ENCODE results near the gene PRXL2A. TPM values are rescaled to one million over a fixed set of nuclear protein-coding genes. Genes with fewer than 3 reads are reported as not detected.

PRXL2A gene
- polyA plus RNA-seq, 1 donor: 99.8 TPM

DNA sequence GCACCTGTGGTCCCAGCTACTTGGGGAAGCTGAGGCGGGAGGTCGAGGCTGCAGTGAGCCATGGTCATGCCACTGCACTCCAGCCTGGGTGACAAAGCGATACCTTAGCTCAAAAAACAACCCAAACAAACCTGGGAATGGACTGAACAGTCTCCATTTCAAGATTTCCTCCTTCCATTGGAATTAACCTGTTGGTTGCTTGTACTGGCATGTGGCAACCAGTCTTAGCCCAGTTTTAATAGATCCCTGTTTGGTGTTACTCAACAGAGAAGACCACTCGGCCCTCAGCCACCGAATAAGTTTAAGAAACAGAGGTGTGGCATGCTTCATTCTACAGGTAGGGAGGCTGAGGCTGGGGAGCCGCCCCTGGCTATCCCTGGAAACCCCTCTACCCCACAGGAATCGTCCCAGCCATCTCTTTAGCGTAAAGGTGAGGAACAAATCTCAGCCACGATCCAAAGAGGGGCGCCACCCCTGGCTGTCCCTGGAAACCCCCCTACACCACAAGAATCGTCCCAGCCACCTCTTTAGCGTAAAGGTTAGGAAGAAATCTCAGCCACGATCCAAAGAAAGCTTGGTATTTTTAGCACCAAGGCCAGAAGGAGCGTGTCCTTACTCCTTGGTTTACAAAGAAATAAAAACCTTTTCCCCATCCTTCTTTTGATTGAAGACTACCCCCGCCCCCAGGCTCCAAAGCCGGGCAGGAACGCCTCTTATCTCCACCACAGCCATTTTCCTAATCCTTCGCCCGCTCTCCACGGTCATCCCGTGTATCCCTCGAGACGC is 44.9 kb downstream of the PRXL2A start:
- Histone ChIP-seq H3K27ac (ENCODE audit: low read length) (peak overlapping the region; percentile 76), H3K27me3 (ENCODE audit: control insufficient read depth, insufficient read depth, low read length) (no peaks in the 10 kb centered on the region), H3K4me1 (ENCODE audit: control insufficient read depth, insufficient read depth, low read length) (peaks cover 43% of the 10 kb centered on the region), H3K36me3 (ENCODE audit: control insufficient read depth, insufficient read depth, low read length) (no peaks in the 10 kb centered on the region), H3K9me3 (ENCODE audit: control insufficient read depth, low read depth, low read length) (no peaks in the 10 kb centered on the region), H3K4me3 (ENCODE audit: low read length) (peak overlapping the region; percentile 40)
- DNase-seq: peak in 1 of 2 donors; percentile 15
- WGBS (ENCODE audit: insufficient coverage, low lambda C conversion rate): no CpG with 5 or more reads among the region's 23 CpGs

DNA sequence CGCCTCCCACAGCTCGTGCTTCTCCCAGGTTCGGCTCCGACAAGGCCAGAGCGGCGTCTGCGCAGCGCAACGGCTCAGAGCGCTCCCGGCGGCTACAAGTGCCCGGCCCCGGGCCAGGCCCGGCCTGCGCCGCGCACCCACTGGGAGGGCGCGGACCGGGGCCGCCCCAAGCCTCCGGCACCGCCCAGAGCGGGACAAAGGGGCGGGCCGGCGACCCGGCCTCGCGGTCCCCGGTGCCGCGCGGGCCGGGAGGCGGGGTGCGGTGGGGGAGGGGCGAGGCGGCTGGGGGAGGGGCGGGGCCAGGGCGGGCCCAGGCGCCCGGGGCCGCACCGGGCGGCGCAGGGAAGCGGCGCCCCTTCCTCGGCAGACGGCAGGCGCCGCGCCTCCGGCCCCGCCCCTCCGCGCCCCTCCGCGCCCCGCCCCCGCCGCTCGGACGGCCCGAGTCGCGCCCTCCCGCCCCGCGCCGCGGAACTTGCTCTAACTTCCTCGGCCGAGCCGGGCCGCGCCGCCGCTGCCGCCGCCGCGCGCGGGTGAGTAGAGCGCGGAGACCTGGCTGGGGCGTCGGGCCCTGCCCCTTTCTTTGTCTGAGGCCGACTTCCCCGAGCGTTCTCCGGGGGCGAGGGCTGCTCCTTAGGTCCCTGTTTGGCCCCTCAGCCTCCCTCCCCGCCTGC is 45.6 kb downstream of the PRXL2A start, which contains the start of gene TSPAN14:
Gene TSPAN14 (plus strand): TSS at position 469 of the 671 bp plus-strand sequence. CDS start 34,924 bp downstream, outside the sequence.
- DNase-seq: peak; percentile 79 to 87
- Histone ChIP-seq H3K27me3 (ENCODE audit: control insufficient read depth, insufficient read depth, low read length) (no peaks in the 10 kb centered on the region), H3K9me3 (ENCODE audit: control insufficient read depth, low read depth, low read length) (no peaks in the 10 kb centered on the region), H3K27ac (ENCODE audit: low read length) (peak within 1 kb of the TSS; percentile 91), H3K36me3 (ENCODE audit: control insufficient read depth, insufficient read depth, low read length) (no peaks in the 10 kb centered on the region), H3K4me3 (ENCODE audit: low read length) (peak within 1 kb of the TSS; percentile 90), H3K4me1 (ENCODE audit: control insufficient read depth, insufficient read depth, low read length) (peaks cover 50% of the 10 kb centered on the region)
- WGBS (ENCODE audit: insufficient coverage, low lambda C conversion rate): no CpG with 5 or more reads among the region's 97 CpGs

DNA sequence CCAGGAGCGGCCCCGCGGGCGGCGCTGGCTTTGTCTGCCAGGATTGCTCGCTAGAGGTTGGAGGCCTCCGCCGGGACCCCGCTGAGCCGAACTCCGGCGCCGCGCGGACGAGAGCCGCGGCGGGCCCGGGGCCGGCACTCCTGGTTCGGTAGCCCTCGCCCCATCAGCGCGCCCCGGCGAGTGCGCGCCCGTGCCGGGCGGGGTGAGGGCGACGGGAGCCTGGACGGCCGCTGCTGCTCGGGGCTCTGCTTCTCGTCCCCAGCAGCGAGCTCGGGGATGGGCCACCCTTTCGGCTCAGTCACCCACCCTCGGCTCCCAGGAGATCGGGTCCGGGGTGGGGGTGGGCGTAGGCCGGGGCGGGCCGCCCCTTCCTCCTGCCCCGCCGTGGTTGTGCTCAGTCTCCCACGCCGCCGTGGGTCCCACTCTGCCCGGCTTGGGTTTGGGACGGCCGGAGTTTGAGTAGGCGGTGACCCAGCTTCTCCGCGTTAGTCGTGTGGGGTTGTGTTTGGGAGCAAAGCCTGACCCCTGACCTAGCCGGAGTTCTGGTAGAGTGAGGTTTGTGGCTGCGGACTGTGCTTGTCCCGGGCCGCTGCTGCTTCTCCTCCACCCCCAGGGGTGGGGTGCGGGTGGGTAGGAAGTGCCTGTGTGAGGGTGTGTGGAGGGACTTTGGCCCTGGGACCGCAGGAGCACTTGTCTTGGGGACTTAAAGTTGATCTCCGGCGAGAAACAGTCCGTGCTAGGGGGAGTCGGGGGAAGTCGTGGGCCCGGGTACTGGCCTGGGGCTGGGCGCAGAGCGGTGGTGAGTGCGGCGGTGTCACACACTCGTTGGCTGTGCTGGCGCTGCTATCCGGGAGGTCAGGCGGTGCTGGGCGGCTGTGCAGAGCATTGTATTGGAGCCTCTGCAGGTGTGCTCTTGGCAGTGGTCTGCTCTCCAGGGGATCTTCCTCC is 46.4 kb downstream of the PRXL2A start:
- Histone ChIP-seq H3K4me1 (ENCODE audit: control insufficient read depth, insufficient read depth, low read length) (peaks cover 51% of the 10 kb centered on the region), H3K36me3 (ENCODE audit: control insufficient read depth, insufficient read depth, low read length) (no peaks in the 10 kb centered on the region), H3K27me3 (ENCODE audit: control insufficient read depth, insufficient read depth, low read length) (no peaks in the 10 kb centered on the region), H3K4me3 (ENCODE audit: low read length) (peak overlapping the region; percentile 90), H3K27ac (ENCODE audit: low read length) (peak overlapping the region; percentile 91), H3K9me3 (ENCODE audit: control insufficient read depth, low read depth, low read length) (no peaks in the 10 kb centered on the region)
- DNase-seq: peak; percentile 65 to 88
- WGBS (ENCODE audit: insufficient coverage, low lambda C conversion rate): no CpG with 5 or more reads among the region's 81 CpGs

DNA sequence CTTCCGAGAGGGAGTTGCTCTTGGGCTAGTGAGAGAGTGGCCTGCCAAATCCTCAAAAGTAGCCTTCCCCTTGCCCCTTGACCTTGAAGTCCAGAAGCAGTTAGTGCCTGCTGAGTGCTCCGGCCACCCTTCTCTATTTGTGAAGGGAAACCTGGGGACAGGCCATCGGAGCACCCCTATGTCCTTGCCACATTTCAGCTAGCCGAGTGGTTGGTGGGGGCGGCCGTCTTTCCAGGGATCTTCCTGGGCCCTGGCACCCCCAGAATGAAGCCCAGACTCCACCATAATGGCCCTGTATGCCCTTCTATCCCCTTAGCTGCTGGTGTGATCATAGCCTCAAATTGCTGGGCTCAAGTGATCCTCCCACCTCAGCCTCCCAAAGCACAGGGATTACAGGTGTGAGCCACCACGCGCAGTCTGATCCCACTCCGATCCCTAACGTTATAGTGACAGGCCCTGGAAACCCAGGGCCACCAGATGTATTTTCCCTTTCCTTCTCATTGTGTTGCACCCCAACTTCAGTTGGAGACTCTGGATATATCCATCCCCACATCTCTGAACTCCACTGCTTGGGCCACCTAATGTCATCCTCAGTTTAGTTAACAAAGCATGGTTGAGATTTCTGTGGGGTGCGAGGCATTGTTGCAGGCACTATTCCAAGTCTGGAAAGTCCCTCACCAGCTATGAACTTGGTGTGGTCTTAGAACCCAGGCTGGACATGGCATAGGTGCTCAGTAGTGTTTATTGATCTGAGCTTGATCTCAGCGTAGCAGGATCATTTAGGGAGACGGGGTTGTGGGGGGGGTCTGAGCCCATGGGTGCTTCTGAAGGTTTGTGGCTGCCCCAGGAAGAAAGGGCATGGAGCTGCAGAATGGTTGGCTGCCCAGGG is 47.4 kb downstream of the PRXL2A start:
- H3K9me3 ChIP-seq (ENCODE audit: control insufficient read depth, low read depth, low read length): no peaks in the 10 kb centered on the region
- H3K27ac ChIP-seq (ENCODE audit: low read length): peak overlapping the region; percentile 91
- no peaks in the 10 kb centered on the region for H3K36me3 ChIP-seq (ENCODE audit: control insufficient read depth, insufficient read depth, low read length)
- no CpG with 5 or more reads among the region's 13 CpGs for WGBS (ENCODE audit: insufficient coverage, low lambda C conversion rate)
- peaks cover 51% of the 10 kb centered on the region for H3K4me1 ChIP-seq (ENCODE audit: control insufficient read depth, insufficient read depth, low read length)
- H3K4me3 ChIP-seq (ENCODE audit: low read length): peak overlapping the region; percentile 90
- no peaks in the 10 kb centered on the region for H3K27me3 ChIP-seq (ENCODE audit: control insufficient read depth, insufficient read depth, low read length)
- DNase-seq: no peak

DNA sequence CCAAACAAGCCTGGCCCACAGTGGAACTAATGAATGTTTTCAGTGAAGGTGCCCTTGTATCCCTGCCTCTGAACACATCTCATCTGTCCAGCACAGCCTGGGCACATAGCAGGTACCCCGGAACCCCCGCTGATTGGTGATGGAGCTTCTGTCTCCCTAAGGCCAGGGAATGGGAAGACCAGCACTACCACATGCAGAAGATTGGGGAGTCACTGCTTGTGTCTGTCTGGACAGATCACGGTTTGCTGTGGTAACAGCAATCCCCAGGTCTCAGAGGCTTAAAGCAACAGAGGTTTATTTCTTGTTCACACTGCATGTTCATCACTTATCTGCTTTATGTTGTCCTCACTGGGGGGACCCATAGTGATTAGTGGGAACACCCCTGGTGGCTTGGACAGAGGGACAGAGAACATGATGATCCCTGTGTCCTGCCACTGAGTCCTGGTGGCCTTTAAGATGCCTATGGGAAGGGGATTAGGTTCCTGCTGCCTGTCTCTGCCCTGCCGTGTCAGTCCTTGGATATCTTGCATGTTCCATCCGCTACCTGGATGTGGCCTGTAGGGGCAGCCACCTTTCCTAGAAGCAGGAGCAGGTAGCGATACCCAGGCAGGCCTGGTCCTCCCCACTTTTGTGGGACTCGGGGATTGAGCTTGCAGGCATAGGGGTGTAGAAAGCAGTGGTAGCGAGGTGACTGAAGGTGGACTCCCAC is 49.4 kb downstream of the PRXL2A start:
- no peaks in the 10 kb centered on the region for H3K36me3 ChIP-seq (ENCODE audit: control insufficient read depth, insufficient read depth, low read length)
- peak in 1 of 2 donors; percentile 31 for DNase-seq
- no peaks in the 10 kb centered on the region for H3K27me3 ChIP-seq (ENCODE audit: control insufficient read depth, insufficient read depth, low read length)
- H3K9me3 ChIP-seq (ENCODE audit: control insufficient read depth, low read depth, low read length): no peaks in the 10 kb centered on the region
- H3K4me1 ChIP-seq (ENCODE audit: control insufficient read depth, insufficient read depth, low read length): peaks cover 63% of the 10 kb centered on the region
- H3K4me3 ChIP-seq (ENCODE audit: low read length): no peak overlapping the region
- 80% methylated on average over 1 of the region's 8 CpGs for WGBS (ENCODE audit: insufficient coverage, low lambda C conversion rate)
- H3K27ac ChIP-seq (ENCODE audit: low read length): no peak overlapping the region

DNA sequence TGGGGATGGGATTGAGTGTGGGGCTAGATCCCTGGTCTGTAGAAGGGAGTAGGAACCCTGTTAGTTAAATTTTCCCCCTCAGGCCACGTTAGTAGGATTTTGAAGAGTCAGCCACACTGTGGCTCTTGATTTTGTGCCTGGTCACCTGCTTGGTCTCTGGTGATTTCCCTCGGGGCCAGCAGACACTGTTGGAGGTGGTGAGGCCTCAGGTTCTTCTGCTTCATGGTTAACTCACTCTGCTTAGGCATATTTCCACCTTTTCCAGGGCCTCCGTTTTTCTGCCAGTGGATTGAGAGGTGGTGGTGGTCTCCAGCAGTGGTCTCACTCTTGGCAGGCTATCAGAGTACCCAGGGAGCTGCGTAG is 49.9 kb downstream of the PRXL2A start:
- H3K4me3 ChIP-seq (ENCODE audit: low read length): no peak overlapping the region
- no peaks in the 10 kb centered on the region for H3K9me3 ChIP-seq (ENCODE audit: control insufficient read depth, low read depth, low read length)
- H3K27me3 ChIP-seq (ENCODE audit: control insufficient read depth, insufficient read depth, low read length): no peaks in the 10 kb centered on the region
- H3K4me1 ChIP-seq (ENCODE audit: control insufficient read depth, insufficient read depth, low read length): peaks cover 66% of the 10 kb centered on the region
- no CpG with 5 or more reads among the region's 4 CpGs for WGBS (ENCODE audit: insufficient coverage, low lambda C conversion rate)
- DNase-seq: no peak
- no peak overlapping the region for H3K27ac ChIP-seq (ENCODE audit: low read length)
- no peaks in the 10 kb centered on the region for H3K36me3 ChIP-seq (ENCODE audit: control insufficient read depth, insufficient read depth, low read length)

DNA sequence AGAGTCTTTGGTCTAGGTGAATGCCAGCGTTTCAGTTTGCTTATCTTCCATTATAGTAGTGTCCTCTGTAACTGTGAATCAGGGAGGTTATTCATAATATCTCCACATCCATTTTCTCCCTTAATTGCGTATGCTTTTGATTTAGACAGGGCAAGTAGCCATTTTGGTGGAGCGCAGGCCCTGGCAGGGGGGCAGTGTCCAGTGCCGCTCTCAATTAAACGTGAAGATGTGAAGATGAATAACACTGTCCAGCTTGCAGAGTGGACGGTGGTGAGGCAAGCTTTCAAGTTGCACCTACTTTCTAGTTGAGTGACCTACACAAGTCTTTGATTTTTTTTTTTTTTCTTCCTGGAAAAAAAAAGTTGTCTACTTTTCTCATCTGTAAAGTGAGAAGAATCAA is 50.3 kb downstream of the PRXL2A start:
- Histone ChIP-seq H3K27ac (ENCODE audit: low read length) (no peak overlapping the region), H3K9me3 (ENCODE audit: control insufficient read depth, low read depth, low read length) (no peaks in the 10 kb centered on the region), H3K4me3 (ENCODE audit: low read length) (no peak overlapping the region), H3K27me3 (ENCODE audit: control insufficient read depth, insufficient read depth, low read length) (no peaks in the 10 kb centered on the region), H3K36me3 (ENCODE audit: control insufficient read depth, insufficient read depth, low read length) (no peaks in the 10 kb centered on the region), H3K4me1 (ENCODE audit: control insufficient read depth, insufficient read depth, low read length) (peaks cover 68% of the 10 kb centered on the region)
- no peak for DNase-seq
- no CpG with 5 or more reads among the region's 6 CpGs for WGBS (ENCODE audit: insufficient coverage, low lambda C conversion rate)

DNA sequence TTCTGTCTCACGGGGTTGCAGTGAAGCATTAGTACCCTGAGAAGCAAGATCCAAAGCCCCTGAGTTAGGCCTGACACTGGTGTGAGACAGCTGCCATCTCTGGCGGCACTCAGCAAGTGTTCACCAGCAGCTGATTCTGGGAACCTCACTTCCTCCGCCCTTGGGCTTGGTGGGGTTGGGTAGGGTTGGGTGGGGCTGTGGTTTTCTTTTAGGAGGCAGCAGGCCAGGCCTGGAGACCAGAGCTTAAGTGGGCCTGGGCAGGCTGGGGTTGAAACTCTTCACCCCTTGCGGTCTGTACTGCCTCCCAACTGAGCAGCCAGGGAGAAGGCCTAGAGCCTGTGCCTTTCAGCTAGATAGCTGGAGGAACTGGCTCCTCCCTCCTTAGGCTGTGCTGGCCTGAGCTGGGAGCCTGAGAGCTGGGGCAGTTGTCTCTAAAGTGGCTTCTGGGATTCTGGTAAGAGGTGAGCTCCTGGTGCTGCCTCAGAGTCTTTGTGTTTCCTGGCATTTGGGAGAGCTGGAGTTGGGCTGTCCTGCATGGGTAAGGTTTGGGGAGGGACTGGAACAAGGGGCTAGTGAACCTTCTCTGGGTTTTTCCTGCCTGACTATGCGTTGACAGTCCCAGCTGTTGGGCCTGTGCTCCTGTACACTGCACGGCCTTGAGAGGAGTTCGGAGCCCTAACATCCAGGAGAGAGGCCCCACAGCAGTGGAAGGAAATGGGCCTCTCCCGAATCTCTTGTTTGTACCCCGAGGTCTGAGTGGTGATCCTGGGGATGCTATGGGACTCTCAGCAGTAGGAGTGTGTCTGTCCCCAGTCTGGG is 50.9 kb downstream of the PRXL2A start:
- peak in 1 of 2 donors; percentile 37 for DNase-seq

More for the DNA sequence above, 50.9 kb downstream of the PRXL2A start:
- H3K4me3 ChIP-seq (ENCODE audit: low read length): no peak overlapping the region
- no peaks in the 10 kb centered on the region for H3K36me3 ChIP-seq (ENCODE audit: control insufficient read depth, insufficient read depth, low read length)
- WGBS (ENCODE audit: insufficient coverage, low lambda C conversion rate): no CpG with 5 or more reads among the region's 9 CpGs
- H3K9me3 ChIP-seq (ENCODE audit: control insufficient read depth, low read depth, low read length): no peaks in the 10 kb centered on the region
- peak overlapping the region; percentile 14 for H3K27ac ChIP-seq (ENCODE audit: low read length)
- no peaks in the 10 kb centered on the region for H3K27me3 ChIP-seq (ENCODE audit: control insufficient read depth, insufficient read depth, low read length)
- peaks cover 74% of the 10 kb centered on the region for H3K4me1 ChIP-seq (ENCODE audit: control insufficient read depth, insufficient read depth, low read length)
